ENCODE data around the gene ADAP2.

- TF ChIP-seq CTCF (IDR thresholded peaks at IDR 0.05): no peak
- no peak for TF ChIP-seq ZFX (IDR thresholded peaks at IDR 0.05; ENCODE audit: borderline replicate concordance)
Observed at GRCh38 chr17:30897311-30897710, 24.4 kb upstream of the ADAP2 start.

All from 22Rv1 (cell line).